Activated T-cell treated with anti-CD3 and anti-CD28 coated beads, Interleukin-2, amount 50 U/mL, for 4 hours (primary cell): ENCODE data around the gene SDHB. TPM values are rescaled to one million over a fixed set of nuclear protein-coding genes. Genes with fewer than 3 reads are reported as not detected.

Experiments used
- ATAC-seq, 2 donors: fragments of 200-7000 bp; cut with Tn5 transposase; one replicate each; pipeline ENCODE4 v1.10.0; 2021
- DNase-seq: peaks from one replicate; pipeline ENCODE4 v3.0.0-alpha.2; 2020
- H3K27me3 Mint-ChIP-seq: one replicate; pipeline ENCODE4 v1.8.0; 2021; ENCODE audit warnings: low read depth, mixed read lengths
- H3K36me3 Mint-ChIP-seq: one replicate; pipeline ENCODE4 v1.8.0; 2022; ENCODE audit warnings: mixed read lengths; ENCODE audit not compliant: insufficient read depth
- H3K4me1 Mint-ChIP-seq: one replicate; pipeline ENCODE4 v1.8.0; 2021; ENCODE audit warnings: low read depth, mixed read lengths
- H3K4me3 Mint-ChIP-seq: one replicate; pipeline ENCODE4 v1.8.0; 2021; ENCODE audit warnings: mild to moderate bottlenecking, moderate library complexity, mixed read lengths
- H3K9me3 Mint-ChIP-seq: one replicate; pipeline ENCODE4 v1.8.0; 2021; ENCODE audit warnings: mixed read lengths
- total RNA-seq, 3 donors: library from RNA; stranded (reverse); gene quantifications; one replicate each; pipeline ENCODE4 v1.2.1, GENCODE V29; 2021

SDHB gene
- total RNA-seq, 3 donors from 2014 or later, result 159 to 179 (median 176) TPM

DNA sequence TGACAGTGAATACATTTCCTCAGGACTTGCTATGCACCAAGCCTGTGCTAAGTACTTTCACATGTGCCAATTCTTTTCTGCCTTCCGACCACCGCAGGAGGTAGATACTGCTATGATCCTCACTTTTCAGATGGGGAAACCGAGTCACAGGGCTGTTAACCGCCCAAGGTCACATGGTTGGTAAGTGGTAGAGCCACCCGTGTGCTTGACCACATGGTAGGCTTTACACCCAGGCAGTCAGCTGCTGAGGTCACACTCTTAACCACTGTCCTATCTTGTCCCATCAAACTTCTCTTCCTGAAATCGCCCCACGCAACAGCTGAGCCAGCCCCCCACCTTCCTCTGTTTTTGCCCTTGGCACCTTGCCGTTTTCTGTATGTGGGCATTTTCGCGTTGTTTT, 31.0 kb upstream of the SDHB start:
- peaks cover 5% of the 10 kb centered on the region for H3K27me3 Mint-ChIP-seq
- H3K4me3 Mint-ChIP-seq, result no peak overlapping the region
- ATAC-seq (no peak), DNase-seq (no peak)
- no peaks in the 10 kb centered on the region for H3K36me3 Mint-ChIP-seq
- H3K4me1 Mint-ChIP-seq, result no peaks in the 10 kb centered on the region
- H3K9me3 Mint-ChIP-seq, result no peaks in the 10 kb centered on the region

DNA sequence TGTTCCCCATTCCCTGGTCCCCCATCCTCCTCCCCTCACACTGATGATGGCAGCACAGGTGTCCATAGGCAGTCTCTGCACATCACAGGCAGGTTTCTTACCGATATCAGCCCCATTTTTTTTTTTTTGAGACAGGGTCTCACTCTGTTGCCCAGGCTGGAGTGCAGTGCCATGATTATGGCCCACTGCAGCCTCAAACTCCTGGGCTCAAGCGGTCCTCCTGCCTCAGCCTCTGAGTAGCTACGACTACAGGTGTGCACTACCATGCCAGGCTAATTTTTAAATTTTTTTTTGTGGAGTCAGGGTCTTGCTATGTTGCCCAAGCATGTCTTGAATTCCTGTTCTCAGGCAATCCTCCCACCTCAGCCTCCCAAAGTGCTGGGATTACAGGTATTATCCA, 28.9 kb upstream of the SDHB start:
- H3K9me3 Mint-ChIP-seq, result no peaks in the 10 kb centered on the region
- peaks cover 5% of the 10 kb centered on the region for H3K27me3 Mint-ChIP-seq
- DNase-seq (no peak), ATAC-seq (no peak)
- H3K36me3 Mint-ChIP-seq, result no peaks in the 10 kb centered on the region
- H3K4me1 Mint-ChIP-seq, result no peaks in the 10 kb centered on the region
- H3K4me3 Mint-ChIP-seq, result no peak overlapping the region

DNA sequence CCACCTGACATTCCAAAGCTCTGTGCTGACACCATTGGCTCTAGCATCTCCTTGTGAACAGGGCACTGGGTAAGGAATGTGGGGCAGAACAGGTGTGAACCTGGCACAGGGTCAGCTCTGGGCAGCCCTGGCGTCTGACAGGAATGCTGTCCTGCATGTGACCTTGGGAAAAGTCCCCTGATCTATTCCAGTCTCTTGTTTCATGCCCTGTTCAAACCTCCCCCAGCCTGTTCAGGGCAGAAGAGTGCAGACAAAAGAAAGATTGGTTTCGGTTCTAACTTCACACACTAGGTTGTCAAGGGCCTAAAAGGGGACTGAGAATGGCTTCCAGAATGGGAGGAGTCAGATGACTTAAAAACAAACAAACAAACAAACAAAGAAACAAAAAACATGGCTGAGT, 27.6 kb upstream of the SDHB start:
- no peak for ATAC-seq
- no peak overlapping the region for H3K4me3 Mint-ChIP-seq
- peaks cover 5% of the 10 kb centered on the region for H3K27me3 Mint-ChIP-seq
- H3K36me3 Mint-ChIP-seq, result no peaks in the 10 kb centered on the region
- no peaks in the 10 kb centered on the region for H3K9me3 Mint-ChIP-seq
- DNase-seq, result no peak
- H3K4me1 Mint-ChIP-seq, result no peaks in the 10 kb centered on the region

DNA sequence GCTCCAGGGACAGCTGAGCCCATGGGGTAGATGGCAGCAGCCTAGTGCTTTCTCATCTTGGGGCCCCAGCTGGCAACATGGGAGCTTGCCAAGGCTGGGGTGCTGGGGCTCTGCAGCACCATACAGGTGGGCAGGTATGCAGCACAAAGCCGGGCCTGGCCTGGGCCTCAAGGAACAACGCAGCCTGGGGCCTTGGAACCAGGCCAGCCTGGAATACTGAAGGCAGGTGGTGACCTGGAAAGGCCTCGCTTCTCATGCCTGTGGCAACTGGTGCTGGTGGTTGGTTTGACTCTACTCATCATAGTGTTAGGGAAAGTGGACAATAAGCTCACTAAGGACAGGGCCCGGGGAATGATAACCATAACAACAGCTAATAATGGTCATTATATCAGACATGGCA, 27.0 kb upstream of the SDHB start:
- no peaks in the 10 kb centered on the region for H3K4me1 Mint-ChIP-seq
- DNase-seq (no peak), ATAC-seq (no peak)
- H3K4me3 Mint-ChIP-seq, result no peak overlapping the region
- no peaks in the 10 kb centered on the region for H3K9me3 Mint-ChIP-seq
- no peaks in the 10 kb centered on the region for H3K36me3 Mint-ChIP-seq
- H3K27me3 Mint-ChIP-seq, result peaks cover 5% of the 10 kb centered on the region

DNA sequence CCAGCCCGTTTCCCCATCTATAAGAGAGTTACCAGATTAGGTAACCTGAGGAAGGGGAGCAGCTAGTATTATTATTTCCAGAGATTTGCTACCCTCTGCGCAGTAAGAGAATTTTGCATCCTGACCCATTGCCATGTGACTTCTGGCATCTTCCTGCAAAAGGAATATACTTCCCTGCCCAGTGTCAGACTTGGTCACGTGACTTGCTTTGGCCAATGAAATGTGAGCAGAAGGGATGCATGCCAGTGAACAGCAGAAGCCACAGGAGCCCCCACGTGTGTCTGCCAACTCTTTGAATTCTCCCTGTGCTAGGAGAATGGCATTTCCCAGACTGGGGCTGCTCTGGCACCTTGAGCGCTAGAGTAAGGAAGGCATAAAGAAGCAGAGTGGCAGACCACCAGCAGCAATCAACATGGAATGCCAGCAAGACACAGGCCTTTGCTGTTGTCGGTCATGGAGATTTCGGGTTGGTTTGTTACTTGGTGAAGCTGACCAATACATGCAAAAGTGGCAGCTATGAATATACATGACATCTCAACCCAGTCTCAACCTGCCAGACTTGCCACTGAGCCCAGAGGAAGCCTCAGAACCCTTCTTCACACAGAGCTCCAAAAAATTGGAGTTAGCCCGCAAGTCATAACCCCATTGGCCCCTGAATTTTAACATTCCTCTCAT, 26.4 kb upstream of the SDHB start:
- ATAC-seq, result no peak
- peaks cover 5% of the 10 kb centered on the region for H3K27me3 Mint-ChIP-seq
- H3K9me3 Mint-ChIP-seq, result no peaks in the 10 kb centered on the region
- H3K36me3 Mint-ChIP-seq, result no peaks in the 10 kb centered on the region
- no peak overlapping the region for H3K4me3 Mint-ChIP-seq
- H3K4me1 Mint-ChIP-seq, result no peaks in the 10 kb centered on the region
- no peak for DNase-seq

DNA sequence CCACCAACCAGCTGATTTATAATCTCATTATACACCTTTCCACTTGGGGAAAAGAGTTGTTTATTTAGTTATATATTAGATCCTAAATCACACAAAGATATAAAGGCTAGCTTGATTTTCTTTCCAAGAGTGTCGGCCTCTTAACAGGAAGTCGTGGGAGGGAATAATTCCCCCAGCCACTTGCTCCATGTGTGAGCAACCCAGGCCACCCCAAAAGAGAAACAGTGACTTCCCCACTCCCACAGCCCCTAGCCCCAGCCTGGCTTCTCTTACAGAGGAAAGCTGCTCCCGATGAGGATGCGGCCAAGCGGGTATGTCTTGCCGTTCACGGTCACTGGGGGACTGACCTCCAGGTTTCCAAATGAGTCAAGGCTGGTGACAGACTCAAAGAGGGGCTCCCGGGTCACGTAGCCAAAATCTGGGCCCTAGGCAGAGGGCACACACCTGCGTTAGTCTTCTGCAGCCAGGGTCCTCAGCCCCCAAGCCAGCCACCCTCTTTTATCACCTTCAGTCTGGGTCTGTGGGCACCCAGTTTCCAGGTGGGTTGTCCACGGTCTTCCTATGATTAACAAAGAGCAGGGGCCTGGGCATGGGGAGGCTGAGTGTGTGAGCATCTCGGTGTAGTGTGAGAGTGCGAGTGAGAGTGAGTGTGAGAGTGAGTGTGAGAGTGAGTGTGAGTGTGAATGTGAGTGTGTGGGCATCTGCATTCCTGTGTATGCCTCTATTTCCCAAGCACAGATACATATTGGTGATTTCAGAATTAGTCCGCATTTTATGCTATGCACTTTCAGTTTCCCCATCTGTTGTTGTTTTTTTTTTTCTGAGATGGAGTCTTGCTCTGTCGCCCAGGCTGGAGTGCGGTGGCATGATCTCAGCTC, 25.4 kb upstream of the SDHB start:
- H3K27me3 Mint-ChIP-seq, result peaks cover under 1% of the 10 kb centered on the region
- no peak for DNase-seq
- H3K4me1 Mint-ChIP-seq, result no peaks in the 10 kb centered on the region
- H3K4me3 Mint-ChIP-seq, result no peak overlapping the region
- no peak for ATAC-seq
- H3K36me3 Mint-ChIP-seq, result no peaks in the 10 kb centered on the region
- H3K9me3 Mint-ChIP-seq, result no peaks in the 10 kb centered on the region

DNA sequence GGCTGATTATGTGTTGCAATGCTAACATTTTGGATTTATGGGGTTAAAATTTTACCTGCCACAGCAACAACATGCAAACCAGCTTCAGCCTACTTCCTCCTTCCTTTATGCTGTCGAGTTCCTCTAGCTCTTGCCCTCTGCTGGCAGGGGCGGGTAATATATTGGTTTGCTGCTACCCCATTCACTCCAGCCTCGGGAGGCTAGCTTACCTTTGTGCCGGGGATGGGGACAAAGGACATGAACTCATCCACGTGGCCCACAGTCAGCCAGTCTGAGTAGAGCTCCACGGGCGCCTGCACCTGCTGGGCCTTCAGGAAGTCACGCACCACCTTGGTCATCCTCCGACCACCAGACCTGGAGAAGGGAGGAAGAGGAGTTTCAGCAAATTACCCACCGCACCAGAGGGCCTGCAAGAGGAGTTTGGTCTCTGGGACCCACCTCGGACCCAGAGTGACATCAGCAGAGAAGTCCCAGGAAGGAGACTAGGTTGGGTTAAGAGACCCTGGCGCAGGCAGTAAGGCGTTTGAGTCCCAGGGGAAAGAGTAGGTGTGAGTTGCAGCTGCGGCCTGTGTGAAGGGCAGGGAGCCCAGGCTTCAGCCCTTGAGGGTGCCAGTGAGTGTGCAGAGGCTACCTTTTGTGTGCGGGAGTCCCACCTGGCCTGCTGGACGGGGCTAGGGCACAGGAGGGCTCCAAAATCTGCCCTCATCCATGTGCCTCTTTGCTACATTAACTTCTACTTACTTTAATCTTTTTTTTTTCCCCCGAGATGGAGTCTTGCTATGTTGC, 21.8 kb upstream of the SDHB start:
- ATAC-seq (peak in 1 of 2 donors; percentile 10), DNase-seq (no peak)
- Mint-ChIP-seq H3K4me1 (no peaks in the 10 kb centered on the region), H3K36me3 (no peaks in the 10 kb centered on the region), H3K4me3 (no peak overlapping the region), H3K9me3 (no peaks in the 10 kb centered on the region), H3K27me3 (no peaks in the 10 kb centered on the region)

DNA sequence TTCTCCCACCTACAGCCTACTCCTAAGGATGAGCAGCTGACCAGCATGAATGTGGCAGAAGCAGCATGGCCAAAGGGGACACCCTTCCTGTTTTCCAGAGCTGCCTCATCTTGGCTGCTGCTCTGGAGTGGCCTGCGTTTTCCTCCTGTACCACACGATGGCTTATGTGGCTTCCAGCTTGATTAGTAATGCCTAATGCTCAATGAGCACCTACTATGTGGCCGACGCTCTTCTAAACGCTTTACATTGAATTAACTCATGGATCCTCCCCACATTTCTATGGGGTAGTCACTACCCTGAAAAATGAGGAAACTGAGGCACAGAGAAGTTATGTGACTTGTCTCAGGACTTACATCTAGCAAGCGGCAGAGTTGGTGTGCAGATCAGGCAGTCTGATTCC, 18.0 kb upstream of the SDHB start:
- DNase-seq (no peak), ATAC-seq (no peak)
- no peaks in the 10 kb centered on the region for H3K9me3 Mint-ChIP-seq
- H3K27me3 Mint-ChIP-seq, result peaks cover 2% of the 10 kb centered on the region
- no peaks in the 10 kb centered on the region for H3K4me1 Mint-ChIP-seq
- no peak overlapping the region for H3K4me3 Mint-ChIP-seq
- H3K36me3 Mint-ChIP-seq, result no peaks in the 10 kb centered on the region

DNA sequence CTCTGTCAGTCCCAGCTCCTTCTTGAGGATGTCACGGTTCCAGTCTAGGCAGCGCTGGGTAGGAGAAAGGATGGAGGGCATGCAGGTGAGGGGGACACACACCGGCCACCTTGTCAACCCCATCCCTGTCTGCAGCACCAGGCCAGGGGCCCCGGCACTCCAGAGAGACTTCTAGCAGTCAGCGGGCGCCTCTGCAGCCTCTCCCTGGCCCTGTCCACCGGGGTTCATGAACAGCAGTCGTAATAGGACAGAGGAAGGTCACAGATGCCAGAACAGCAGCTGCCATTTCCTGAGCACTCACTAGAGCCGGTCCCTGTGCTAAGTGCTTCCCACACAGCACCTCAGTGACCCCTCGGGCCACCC, 16.3 kb upstream of the SDHB start:
- no peaks in the 10 kb centered on the region for H3K4me1 Mint-ChIP-seq
- no peaks in the 10 kb centered on the region for H3K9me3 Mint-ChIP-seq
- H3K27me3 Mint-ChIP-seq, result peaks cover 2% of the 10 kb centered on the region

DNA sequence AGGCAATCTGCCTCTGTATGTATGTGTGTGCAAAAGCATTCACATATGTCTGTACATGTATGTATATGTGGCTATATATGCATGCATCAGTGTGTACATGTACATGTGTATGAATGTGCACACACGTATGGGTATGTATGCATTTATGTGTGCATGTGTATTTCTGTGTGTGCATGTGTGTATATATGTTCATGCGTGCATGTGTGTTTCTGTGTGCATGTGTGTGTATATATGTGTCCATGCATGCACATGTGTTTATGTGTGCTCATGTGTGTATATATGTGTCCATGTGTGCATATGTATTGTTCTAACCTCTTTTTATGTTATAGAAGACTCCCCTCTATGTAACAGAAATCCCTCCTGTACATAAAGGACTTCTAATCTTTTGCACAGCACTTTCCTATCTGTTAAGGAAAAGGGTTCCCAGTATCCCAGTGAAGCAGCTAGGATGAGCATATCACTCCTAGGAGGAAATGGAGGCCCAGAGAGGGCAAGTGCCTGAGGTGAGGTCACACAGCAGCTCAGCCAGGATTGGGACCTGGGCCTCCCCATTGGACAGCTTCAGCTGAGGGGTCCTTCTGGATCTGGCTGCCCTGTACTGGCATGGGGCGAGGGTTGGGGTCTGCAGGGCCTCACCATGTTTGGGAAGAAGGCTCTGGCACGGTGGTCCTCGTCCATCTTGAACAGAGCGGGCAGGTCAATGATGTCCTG, 15.8 kb upstream of the SDHB start:
- Mint-ChIP-seq H3K27me3 (peaks cover 2% of the 10 kb centered on the region), H3K4me3 (no peak overlapping the region), H3K36me3 (no peaks in the 10 kb centered on the region), H3K9me3 (no peaks in the 10 kb centered on the region), H3K4me1 (no peaks in the 10 kb centered on the region)
- no peak for ATAC-seq
- no peak for DNase-seq

More for the DNA sequence above, 16.3 kb upstream of the SDHB start:
- Mint-ChIP-seq H3K36me3 (no peaks in the 10 kb centered on the region), H3K4me3 (no peak overlapping the region)
- DNase-seq (no peak), ATAC-seq (no peak)

DNA sequence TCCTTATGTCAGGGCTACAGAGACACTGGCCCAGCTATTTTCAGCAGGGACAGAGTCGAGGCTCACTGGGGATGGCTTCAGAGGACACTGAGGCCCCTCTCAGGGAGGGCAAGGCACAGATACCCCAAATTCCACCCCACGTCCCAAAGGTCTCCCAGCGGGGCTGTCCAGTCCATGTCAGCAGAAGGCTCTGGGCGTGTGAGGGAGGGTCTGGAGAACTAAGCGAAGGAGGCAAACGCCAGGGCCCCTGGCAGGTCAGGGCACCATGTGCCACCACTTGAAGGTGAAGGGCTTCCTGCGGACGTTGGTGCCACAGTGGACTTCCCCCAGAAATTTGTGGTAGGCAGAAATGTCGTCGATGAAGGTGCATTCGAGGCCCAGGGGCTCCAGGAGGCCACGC, 15.0 kb upstream of the SDHB start:
- DNase-seq (no peak), ATAC-seq (no peak)
- Mint-ChIP-seq H3K4me1 (no peaks in the 10 kb centered on the region), H3K36me3 (no peaks in the 10 kb centered on the region), H3K27me3 (peaks cover 5% of the 10 kb centered on the region), H3K4me3 (no peak overlapping the region), H3K9me3 (no peaks in the 10 kb centered on the region)

DNA sequence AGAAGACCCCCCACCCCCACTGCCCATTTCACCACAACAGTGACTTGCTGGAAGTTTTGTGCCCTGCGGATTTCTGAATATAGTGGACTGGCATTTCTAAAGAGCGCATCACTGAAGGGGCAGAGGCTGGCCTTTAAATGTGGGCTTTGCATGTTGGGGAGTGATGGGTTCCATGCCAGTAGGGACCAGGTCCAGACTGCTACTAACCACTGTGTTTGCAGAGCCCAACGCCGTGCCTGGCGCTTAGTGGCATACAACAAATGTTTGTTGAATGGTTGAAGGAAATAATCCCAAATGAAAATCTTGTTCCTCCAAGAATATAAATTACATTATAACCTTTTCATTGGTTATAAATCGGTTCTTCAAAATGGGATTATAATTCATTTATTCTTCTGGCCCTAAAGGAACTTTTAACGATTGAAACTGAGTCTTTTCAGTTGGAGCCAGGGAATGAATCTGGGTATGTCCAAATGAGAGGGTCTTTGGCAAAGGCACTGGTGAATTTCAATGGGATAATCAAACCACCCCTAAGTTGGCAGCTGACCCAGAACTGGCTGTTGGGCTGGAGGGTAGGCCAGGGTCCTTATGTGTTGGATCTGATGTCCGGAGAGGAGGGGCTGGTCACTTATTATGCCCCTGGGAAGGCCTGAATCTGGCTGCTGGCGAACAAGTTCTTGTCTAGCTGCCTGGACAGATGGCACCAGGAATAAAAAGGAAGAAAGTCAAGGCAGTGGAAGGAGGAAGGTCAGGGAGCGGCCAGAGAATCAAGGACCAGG, 13.8 kb upstream of the SDHB start:
- H3K4me1 Mint-ChIP-seq, result no peaks in the 10 kb centered on the region
- no peak overlapping the region for H3K4me3 Mint-ChIP-seq
- DNase-seq, result no peak
- no peak for ATAC-seq
- no peaks in the 10 kb centered on the region for H3K36me3 Mint-ChIP-seq
- H3K27me3 Mint-ChIP-seq, result peaks cover 5% of the 10 kb centered on the region
- H3K9me3 Mint-ChIP-seq, result no peaks in the 10 kb centered on the region

DNA sequence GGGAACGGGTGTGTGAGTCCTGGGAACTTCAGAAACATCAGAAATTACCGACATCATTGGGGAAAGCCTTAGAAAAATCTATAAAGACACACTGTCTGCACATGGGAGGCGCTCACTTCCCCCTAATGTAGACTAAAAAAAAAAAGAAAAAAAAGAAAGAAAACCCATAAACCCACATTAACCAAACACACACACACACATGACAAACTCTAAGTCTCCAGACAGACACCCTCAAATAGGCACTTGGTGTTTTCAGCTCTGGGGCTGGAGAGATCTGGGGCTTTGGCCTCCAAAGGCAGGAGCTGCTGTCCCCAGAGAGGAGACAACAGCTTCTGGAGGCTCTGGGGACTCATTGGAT, 13.2 kb upstream of the SDHB start:
- Mint-ChIP-seq H3K27me3 (peaks cover 5% of the 10 kb centered on the region), H3K9me3 (no peaks in the 10 kb centered on the region), H3K36me3 (no peaks in the 10 kb centered on the region), H3K4me3 (no peak overlapping the region), H3K4me1 (no peaks in the 10 kb centered on the region)
- DNase-seq (no peak), ATAC-seq (no peak)
